IMR-90 (cell line): ENCODE data around the gene BLTP1. TPM values are rescaled to one million over a fixed set of nuclear protein-coding genes. Genes with fewer than 3 reads are reported as not detected.

Experiments used
- ATAC-seq: fragments of 200-7000 bp; cut with Tn5 transposase; 2 replicates; pipeline ENCODE4 v1.9.1; 2020; ENCODE audit warnings: low read depth, mild to moderate bottlenecking, moderate library complexity
- BruUV-seq: library from RNA; stranded (reverse); fragments of 400-500 nt; replicated peaks from 2 replicates; lab custom pipeline; 2021; lab: Mats Ljungman, UMichigan
- CTCF ChIA-PET: fragments of 300-600 bp; formaldehyde crosslinking; extraction: SDS; loops from one replicate; lab custom pipeline; 2021; ENCODE audit warnings: antibody characterized with exemption; lab: Yijun Ruan, JAX
- POLR2A ChIA-PET: fragments of 300-600 bp; sonication (Branson Sonifier 250); formaldehyde crosslinking; loops from one replicate; lab custom pipeline; 2022; ENCODE audit warnings: antibody characterized with exemption; ENCODE audit not compliant: unreplicated experiment; lab: Charles Lee
- DNase-seq: peaks from one replicate; pipeline ENCODE4 v3.0.0; 2013
- H2AFZ ChIP-seq: replicated peaks from 2 replicates; pipeline ENCODE3; 2013; ENCODE audit warnings: low read length, mild to moderate bottlenecking; ENCODE audit not compliant: poor library complexity
- H2AK5ac ChIP-seq: 2 replicates; pipeline ENCODE4 v1.6.1; 2013; ENCODE audit warnings: low read depth, low read length, inconsistent platforms
- H2AK9ac ChIP-seq: replicated peaks from 2 replicates; pipeline ENCODE3; 2013; ENCODE audit warnings: mild to moderate bottlenecking, low read depth, low read length, moderate library complexity; ENCODE audit not compliant: poor library complexity
- H2BK120ac ChIP-seq: 2 replicates; pipeline ENCODE4 v1.6.1; 2013; ENCODE audit warnings: low read depth, low read length, inconsistent platforms
- H2BK15ac ChIP-seq: 3 replicates; pipeline ENCODE4 v1.6.1; 2013; ENCODE audit warnings: low read depth, low read length, inconsistent platforms
- H2BK20ac ChIP-seq: 2 replicates; pipeline ENCODE4 v1.6.1; 2013; ENCODE audit warnings: low read depth, mild to moderate bottlenecking, inconsistent platforms, low read length, moderate library complexity
- H2BK5ac ChIP-seq: 2 replicates; pipeline ENCODE4 v1.6.1; 2013; ENCODE audit warnings: mild to moderate bottlenecking, low read depth, low read length, inconsistent platforms; ENCODE audit not compliant: poor library complexity, severe bottlenecking
- H3K14ac ChIP-seq: replicated peaks from 2 replicates; pipeline ENCODE4 v1.6.1; 2013; ENCODE audit warnings: low read depth, low read length, inconsistent platforms
- H3K18ac ChIP-seq: 2 replicates; pipeline ENCODE4 v1.6.1; 2013; ENCODE audit warnings: low read depth, low read length, control low read depth
- H3K23ac ChIP-seq: 2 replicates; pipeline ENCODE4 v1.6.1; 2013; ENCODE audit warnings: low read depth, low read length, inconsistent platforms
- H3K27ac ChIP-seq: 2 replicates; pipeline ENCODE4 v1.5.1; 2013; ENCODE audit warnings: mild to moderate bottlenecking, control low read depth, low read length; ENCODE audit not compliant: insufficient read depth
- H3K27me3 ChIP-seq: 2 replicates; pipeline ENCODE4 v1.6.1; 2013; ENCODE audit warnings: low read length; ENCODE audit not compliant: control insufficient read depth, insufficient read depth
- H3K36me3 ChIP-seq: 2 replicates; pipeline ENCODE4 v1.6.1; 2013; ENCODE audit warnings: low read length, mixed read lengths; ENCODE audit not compliant: control insufficient read depth, insufficient read depth
- H3K4ac ChIP-seq: 2 replicates; pipeline ENCODE4 v1.6.1; 2013; ENCODE audit warnings: low read depth, low read length, inconsistent platforms
- H3K4me1 ChIP-seq: 2 replicates; pipeline ENCODE4 v1.6.1; 2013; ENCODE audit warnings: low read length, mixed read lengths; ENCODE audit not compliant: control insufficient read depth, insufficient read depth
- H3K4me2 ChIP-seq: 2 replicates; pipeline ENCODE4 v1.6.1; 2013; ENCODE audit warnings: low read depth, mild to moderate bottlenecking, control low read depth, low read length, moderate library complexity
- H3K4me3 ChIP-seq: 2 replicates; pipeline ENCODE4 v1.5.1; 2013; ENCODE audit warnings: low read depth, mild to moderate bottlenecking, control low read depth, low read length, moderate library complexity; ENCODE audit not compliant: insufficient read depth
- H3K56ac ChIP-seq: 2 replicates; pipeline ENCODE4 v1.6.1; 2013; ENCODE audit warnings: low read length, inconsistent platforms; ENCODE audit not compliant: insufficient read depth; ENCODE audit errors: extremely low read depth
- H3K79me1 ChIP-seq, 2 experiments: 2 replicates each; pipeline ENCODE4 v1.6.1; 2013; ENCODE audit warnings: low read length in 2 of 2, inconsistent platforms in 1 of 2, low read depth in 1 of 2
- H3K9ac ChIP-seq: 2 replicates; pipeline ENCODE4 v1.6.1; 2013; ENCODE audit warnings: low read depth, low read length, control low read depth
- H3K9me1 ChIP-seq: 2 replicates; pipeline ENCODE4 v1.6.1; 2013; ENCODE audit warnings: low read length, inconsistent platforms; ENCODE audit not compliant: insufficient read depth
- H3K9me3 ChIP-seq: 2 replicates; pipeline ENCODE4 v1.6.1; 2013; ENCODE audit warnings: low read length; ENCODE audit not compliant: control insufficient read depth, insufficient read depth
- H4K20me1 ChIP-seq: 2 replicates; pipeline ENCODE4 v1.6.1; 2013; ENCODE audit warnings: low read length, inconsistent platforms; ENCODE audit not compliant: insufficient read depth
- H4K5ac ChIP-seq: 2 replicates; pipeline ENCODE4 v1.6.1; 2013; ENCODE audit warnings: mild to moderate bottlenecking, low read depth, low read length, control low read depth
- H4K8ac ChIP-seq, 2 experiments: 2 replicates each; pipeline ENCODE4 v1.6.1; 2013; ENCODE audit warnings: low read depth in 2 of 2, low read length in 2 of 2, control low read depth in 1 of 2, inconsistent platforms in 1 of 2
- H4K91ac ChIP-seq: 2 replicates; pipeline ENCODE4 v1.6.1; 2013; ENCODE audit warnings: low read depth, low read length, inconsistent platforms; ENCODE audit not compliant: insufficient read depth
- BHLHE40 ChIP-seq: fragments of 150-350 bp; IDR thresholded peaks from 2 replicates; pipeline ENCODE4 v1.6.1; 2016; ENCODE audit warnings: mild to moderate bottlenecking, low read depth, low read length
- CEBPB ChIP-seq: IDR thresholded peaks from 2 replicates; pipeline ENCODE4 v1.6.1; 2012; ENCODE audit warnings: low read depth, low read length, improper control_type of control experiment
- CHD1 ChIP-seq: IDR thresholded peaks from 2 replicates; pipeline ENCODE4 v1.6.1; 2012; ENCODE audit warnings: low read depth, low read length, improper control_type of control experiment
- CTCF ChIP-seq: conservative IDR thresholded peaks from 2 replicates; pipeline ENCODE4 v1.5.1; 2012; ENCODE audit warnings: mild to moderate bottlenecking, low read depth, low read length, improper control_type of control experiment
- FOS ChIP-seq: fragments of 150-350 bp; IDR thresholded peaks from 2 replicates; pipeline ENCODE4 v1.6.1; 2016; ENCODE audit warnings: low read depth, low read length
- MAFK ChIP-seq: IDR thresholded peaks from 2 replicates; pipeline ENCODE4 v1.6.1; 2012; ENCODE audit warnings: low read depth, low read length, improper control_type of control experiment
- MAZ ChIP-seq: IDR thresholded peaks from 2 replicates; pipeline ENCODE4 v1.6.1; 2012; ENCODE audit warnings: low read depth, mild to moderate bottlenecking, low read length, improper control_type of control experiment, moderate library complexity, borderline replicate concordance
- MXI1 ChIP-seq: IDR thresholded peaks from 2 replicates; pipeline ENCODE4 v1.6.1; 2012; ENCODE audit warnings: low read depth, mild to moderate bottlenecking, low read length, moderate library complexity, borderline replicate concordance
- NFE2L2 ChIP-seq: fragments of 150-350 bp; IDR thresholded peaks from 2 replicates; pipeline ENCODE4 v1.6.1; 2016; ENCODE audit warnings: low read depth, mild to moderate bottlenecking, low read length
- POLR2A ChIP-seq: IDR thresholded peaks from 2 replicates; pipeline ENCODE4 v1.6.1; 2012; ENCODE audit warnings: mild to moderate bottlenecking, low read depth, low read length
- RAD21 ChIP-seq: IDR thresholded peaks from 2 replicates; pipeline ENCODE4 v1.6.1; 2012; ENCODE audit warnings: low read length, improper control_type of control experiment
- RCOR1 ChIP-seq: IDR thresholded peaks from 2 replicates; pipeline ENCODE4 v1.6.1; 2012; ENCODE audit warnings: mild to moderate bottlenecking, low read length, improper control_type of control experiment; ENCODE audit not compliant: insufficient replicate concordance
- RFX5 ChIP-seq: IDR thresholded peaks from 2 replicates; pipeline ENCODE4 v1.8.0; 2012; ENCODE audit warnings: low read depth, mild to moderate bottlenecking, low read length, moderate library complexity
- SMC3 ChIP-seq: fragments of 150-350 bp; IDR thresholded peaks from 2 replicates; pipeline ENCODE4 v1.6.1; 2016; ENCODE audit warnings: low read depth, mild to moderate bottlenecking, antibody characterized with exemption, low read length, moderate library complexity
- USF2 ChIP-seq: fragments of 150-350 bp; IDR thresholded peaks from 2 replicates; pipeline ENCODE4 v1.6.1; 2017; ENCODE audit warnings: mild to moderate bottlenecking, antibody characterized with exemption, low read length, low read depth
- WGBS, 2 experiments: methylation state at CpG; one replicate each; pipeline versions ENCODE4 v1.1.5 to v1.1.7; 2013; ENCODE audit warnings: missing lambda C conversion rate in 2 of 2; ENCODE audit not compliant: insufficient read length in 1 of 2; ENCODE audit errors: extremely low coverage in 2 of 2; 5-methylcytosine and 5-hydroxymethylcytosine counted together
- dilution Hi-C: fragments of 300-500 bp; cut with HindIII; formaldehyde crosslinking; loops from one replicate; pipeline ENCODE4 v1.14.3; 2018; ENCODE audit warnings: low sequenced_read_pairs; ENCODE audit not compliant: unreplicated experiment
- in situ Hi-C: fragments of 300-500 bp; cut with MboI; formaldehyde crosslinking; loops from 3 replicates; pipeline ENCODE4 v1.14.3; 2019; ENCODE audit warnings: low sequenced_read_pairs, inconsistent platforms, mixed read lengths
- intact Hi-C: fragments of 100-400 bp; cut with micrococcal nuclease; formaldehyde crosslinking; loops from 2 replicates; pipeline ENCODE4 v1.10.0; 2022
- polyA plus RNA-seq, 3 experiments: library from polyadenylated mRNA; depleted of rRNA; stranded (reverse); fragments of >200 nt; gene quantifications; 2 replicates each; pipeline ENCODE4 v1.2.3, GENCODE V29; 2012; ENCODE audit warnings: low replicate concordance in 1 of 3
- total RNA-seq: library from RNA; depleted of rRNA; stranded (reverse); fragments of >200 nt; gene quantifications from 2 replicates; pipeline ENCODE4 v1.2.3, GENCODE V29; 2012
- TF ChIP-seq, protein P1 (sequence below): fragments of 150-350 bp; IDR thresholded peaks from 2 replicates; pipeline ENCODE4 v1.6.1; 2016; ENCODE audit warnings: low read depth, mild to moderate bottlenecking, low read length, moderate library complexity, borderline replicate concordance

BLTP1 gene
- total and polyA plus RNA-seq, 2 of the 4 experiments (the other 2 are of a cell fraction) = 18.9 to 92.7 TPM

- in situ Hi-C loops = no loop called here
- dilution Hi-C loops = no loop called here
- Histone ChIP-seq H3K4ac (no peak overlapping the region), H3K9me1 (peaks cover 7% of the 10 kb centered on the region; the same call in 1 of the 2 replicates), H3K36me3 (no peaks in the 10 kb centered on the region), H4K5ac (no peak overlapping the region), H3K79me1 (peaks cover 9 to 34% of the 10 kb centered on the region in 2 experiments; a peak in 3 of 4 replicates), H3K27me3 (no peaks in the 10 kb centered on the region), H4K8ac (no peak overlapping the region), H2BK5ac (no peak overlapping the region), H2BK120ac (no peak overlapping the region), H4K91ac (no peak overlapping the region), H3K18ac (no peak overlapping the region), H3K9me3 (no peaks in the 10 kb centered on the region), H3K56ac (no peak overlapping the region), H3K4me2 (no peak overlapping the region), H2AFZ (no peak overlapping the region), H3K23ac (no peak overlapping the region), H3K27ac (no peak overlapping the region), H2AK9ac (no peak overlapping the region), H2BK20ac (no peak overlapping the region), H3K14ac (no peak overlapping the region), H3K9ac (no peak overlapping the region), H3K4me3 (no peak overlapping the region), H2BK15ac (no peak overlapping the region), H2AK5ac (no peak overlapping the region), H3K4me1 (peaks cover 2% of the 10 kb centered on the region; the same call in 1 of the 2 replicates), H4K20me1 (peaks cover 10% of the 10 kb centered on the region; the same call in 1 of the 2 replicates)
- ChIA-PET POLR2A (no interaction called here), CTCF (no interaction called here)
- no peak for TF ChIP-seq SMC3
- no peak for TF ChIP-seq BHLHE40
- TF ChIP-seq POLR2A = no peak
- TF ChIP-seq RAD21 = no peak
- no peak for TF ChIP-seq RCOR1
- no peak for TF ChIP-seq CTCF
- no peak for TF ChIP-seq FOS
- TF ChIP-seq USF2 = no peak
- TF ChIP-seq MXI1 = no peak
- TF ChIP-seq RFX5 = no peak
- TF ChIP-seq MAZ = no peak
- no peak for TF ChIP-seq CHD1
- no peak for TF ChIP-seq MAFK
- TF ChIP-seq NFE2L2 = no peak
- TF ChIP-seq, protein P1, sequence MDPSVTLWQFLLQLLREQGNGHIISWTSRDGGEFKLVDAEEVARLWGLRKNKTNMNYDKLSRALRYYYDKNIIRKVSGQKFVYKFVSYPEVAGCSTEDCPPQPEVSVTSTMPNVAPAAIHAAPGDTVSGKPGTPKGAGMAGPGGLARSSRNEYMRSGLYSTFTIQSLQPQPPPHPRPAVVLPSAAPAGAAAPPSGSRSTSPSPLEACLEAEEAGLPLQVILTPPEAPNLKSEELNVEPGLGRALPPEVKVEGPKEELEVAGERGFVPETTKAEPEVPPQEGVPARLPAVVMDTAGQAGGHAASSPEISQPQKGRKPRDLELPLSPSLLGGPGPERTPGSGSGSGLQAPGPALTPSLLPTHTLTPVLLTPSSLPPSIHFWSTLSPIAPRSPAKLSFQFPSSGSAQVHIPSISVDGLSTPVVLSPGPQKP = no peak
- no peak for TF ChIP-seq CEBPB
- no peak for DNase-seq
- no peak for ATAC-seq
- no CpG with 5 or more reads among the region's 3 CpGs for WGBS, 2 experiments
- BruUV-seq = no TSS peak
- intact Hi-C loops = no loop called here
Observed at GRCh38 chr4:122163301-122163700, 11.2 kb downstream of the BLTP1 start.
